ENCODE results near the gene TPSAB1.

Gene TPSAB1

DNA sequence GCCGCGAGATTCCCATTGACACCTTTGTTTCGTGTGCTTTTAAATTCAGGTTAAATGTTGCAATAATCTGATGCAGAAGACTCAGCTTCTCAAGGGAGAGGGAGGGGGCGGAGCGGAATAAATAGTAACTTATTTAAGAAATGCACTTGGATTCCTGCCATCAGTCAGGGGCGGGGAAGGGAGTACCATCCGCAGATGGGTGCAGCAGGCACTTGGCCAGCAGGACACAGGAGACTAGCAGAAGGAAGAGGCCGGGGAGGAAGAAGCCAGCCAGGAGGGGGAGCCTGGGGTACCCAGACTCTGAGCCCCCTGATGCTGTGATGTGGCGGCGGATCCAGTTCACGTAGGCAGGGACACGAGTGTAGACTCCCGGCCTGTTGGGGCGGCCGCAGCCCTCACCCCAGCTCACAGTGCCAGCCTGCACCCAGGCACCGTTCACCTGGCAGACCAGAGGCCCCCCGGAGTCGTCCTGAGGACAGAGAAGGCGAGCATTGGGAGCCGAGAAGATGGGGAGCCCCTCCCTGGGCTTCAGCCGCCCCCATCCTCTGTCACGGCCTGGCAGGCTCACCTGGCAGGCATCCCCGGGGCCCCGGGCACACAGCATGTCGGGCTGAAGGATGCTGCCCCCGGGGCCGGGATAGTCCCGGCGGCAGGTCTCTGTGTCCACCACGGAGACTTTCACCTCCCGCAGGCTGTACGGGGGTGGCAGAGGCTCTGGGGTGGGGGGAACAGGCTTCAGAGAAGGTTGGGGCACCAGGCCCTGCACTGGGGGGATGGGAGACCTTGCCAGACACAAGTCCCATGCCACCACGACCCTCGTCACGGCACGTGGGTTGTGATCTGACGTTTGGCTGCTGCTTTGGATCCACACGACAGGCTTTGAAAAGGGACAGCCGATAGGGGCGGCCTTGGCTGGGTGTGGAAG lies 18.6 kb upstream of the TPSAB1 start:
- Histone ChIP-seq H3K27me3 (ENCODE audit: insufficient read depth, poor library complexity, severe bottlenecking) (peaks cover 5% of the 10 kb centered on the region), H3K27ac (replicated peaks) (no peak overlapping the region), H3K4me3 (replicated peaks; ENCODE audit: insufficient read depth, low read length) (no peak overlapping the region)
- no peak for DNase-seq (ENCODE audit: low read depth in 1 of 2, low spot score in 1 of 2)
- TF ChIP-seq, protein P1, sequence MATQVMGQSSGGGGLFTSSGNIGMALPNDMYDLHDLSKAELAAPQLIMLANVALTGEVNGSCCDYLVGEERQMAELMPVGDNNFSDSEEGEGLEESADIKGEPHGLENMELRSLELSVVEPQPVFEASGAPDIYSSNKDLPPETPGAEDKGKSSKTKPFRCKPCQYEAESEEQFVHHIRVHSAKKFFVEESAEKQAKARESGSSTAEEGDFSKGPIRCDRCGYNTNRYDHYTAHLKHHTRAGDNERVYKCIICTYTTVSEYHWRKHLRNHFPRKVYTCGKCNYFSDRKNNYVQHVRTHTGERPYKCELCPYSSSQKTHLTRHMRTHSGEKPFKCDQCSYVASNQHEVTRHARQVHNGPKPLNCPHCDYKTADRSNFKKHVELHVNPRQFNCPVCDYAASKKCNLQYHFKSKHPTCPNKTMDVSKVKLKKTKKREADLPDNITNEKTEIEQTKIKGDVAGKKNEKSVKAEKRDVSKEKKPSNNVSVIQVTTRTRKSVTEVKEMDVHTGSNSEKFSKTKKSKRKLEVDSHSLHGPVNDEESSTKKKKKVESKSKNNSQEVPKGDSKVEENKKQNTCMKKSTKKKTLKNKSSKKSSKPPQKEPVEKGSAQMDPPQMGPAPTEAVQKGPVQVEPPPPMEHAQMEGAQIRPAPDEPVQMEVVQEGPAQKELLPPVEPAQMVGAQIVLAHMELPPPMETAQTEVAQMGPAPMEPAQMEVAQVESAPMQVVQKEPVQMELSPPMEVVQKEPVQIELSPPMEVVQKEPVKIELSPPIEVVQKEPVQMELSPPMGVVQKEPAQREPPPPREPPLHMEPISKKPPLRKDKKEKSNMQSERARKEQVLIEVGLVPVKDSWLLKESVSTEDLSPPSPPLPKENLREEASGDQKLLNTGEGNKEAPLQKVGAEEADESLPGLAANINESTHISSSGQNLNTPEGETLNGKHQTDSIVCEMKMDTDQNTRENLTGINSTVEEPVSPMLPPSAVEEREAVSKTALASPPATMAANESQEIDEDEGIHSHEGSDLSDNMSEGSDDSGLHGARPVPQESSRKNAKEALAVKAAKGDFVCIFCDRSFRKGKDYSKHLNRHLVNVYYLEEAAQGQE (IDR thresholded peaks at IDR 0.05; ENCODE audit: insufficient replicate concordance, low read depth): no peak
- TF ChIP-seq POLR2AphosphoS5 (IDR thresholded peaks at IDR 0.05; ENCODE audit: low read depth) (no peak), SPI1 (IDR thresholded peaks at IDR 0.05; ENCODE audit: borderline replicate concordance, low read depth) (no peak), GABPA (IDR thresholded peaks at IDR 0.05; ENCODE audit: low read depth) (no peak)
- TF ChIP-seq, protein P2, sequence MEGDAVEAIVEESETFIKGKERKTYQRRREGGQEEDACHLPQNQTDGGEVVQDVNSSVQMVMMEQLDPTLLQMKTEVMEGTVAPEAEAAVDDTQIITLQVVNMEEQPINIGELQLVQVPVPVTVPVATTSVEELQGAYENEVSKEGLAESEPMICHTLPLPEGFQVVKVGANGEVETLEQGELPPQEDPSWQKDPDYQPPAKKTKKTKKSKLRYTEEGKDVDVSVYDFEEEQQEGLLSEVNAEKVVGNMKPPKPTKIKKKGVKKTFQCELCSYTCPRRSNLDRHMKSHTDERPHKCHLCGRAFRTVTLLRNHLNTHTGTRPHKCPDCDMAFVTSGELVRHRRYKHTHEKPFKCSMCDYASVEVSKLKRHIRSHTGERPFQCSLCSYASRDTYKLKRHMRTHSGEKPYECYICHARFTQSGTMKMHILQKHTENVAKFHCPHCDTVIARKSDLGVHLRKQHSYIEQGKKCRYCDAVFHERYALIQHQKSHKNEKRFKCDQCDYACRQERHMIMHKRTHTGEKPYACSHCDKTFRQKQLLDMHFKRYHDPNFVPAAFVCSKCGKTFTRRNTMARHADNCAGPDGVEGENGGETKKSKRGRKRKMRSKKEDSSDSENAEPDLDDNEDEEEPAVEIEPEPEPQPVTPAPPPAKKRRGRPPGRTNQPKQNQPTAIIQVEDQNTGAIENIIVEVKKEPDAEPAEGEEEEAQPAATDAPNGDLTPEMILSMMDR (IDR thresholded peaks at IDR 0.05; ENCODE audit: insufficient read depth, low read length): no peak

DNA sequence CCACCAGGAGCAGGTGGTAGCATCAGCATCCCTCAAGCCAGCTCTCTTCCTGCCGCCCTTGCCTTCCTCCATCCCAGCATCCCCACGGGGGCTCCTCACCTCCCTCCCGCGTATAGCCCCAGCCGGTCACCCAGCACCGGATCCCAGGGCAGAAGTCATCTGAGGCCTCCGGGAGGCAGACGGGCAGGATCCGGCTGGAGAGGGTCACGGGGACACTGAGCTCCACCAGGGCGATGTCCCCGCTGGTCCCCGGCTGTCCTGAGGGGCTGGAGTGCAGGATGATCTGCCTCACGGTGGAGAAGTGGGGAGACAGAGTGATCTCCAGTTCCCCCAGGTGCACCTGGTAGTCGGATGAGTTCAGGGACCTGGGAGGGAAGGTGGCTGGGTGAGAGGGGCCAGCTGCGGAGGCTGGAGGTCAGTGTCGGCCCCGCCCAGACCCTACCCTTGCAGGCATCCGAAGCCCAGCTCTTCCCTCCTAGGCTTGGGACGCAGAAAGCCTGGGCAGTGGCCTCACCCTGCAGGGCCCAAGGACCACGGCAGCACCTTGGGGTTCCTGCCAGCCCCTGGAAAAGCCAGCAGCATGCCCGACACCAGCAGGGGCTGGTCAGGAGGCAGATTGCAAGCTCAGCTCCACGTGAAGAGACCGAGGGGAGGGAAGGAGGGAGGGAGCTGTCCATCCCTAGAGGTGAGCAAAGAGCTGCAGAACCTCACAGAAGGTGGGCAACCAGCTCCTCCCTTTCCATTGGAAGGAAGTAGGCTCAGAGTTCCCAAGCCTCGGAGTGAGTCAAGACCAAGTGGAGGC lies 17.8 kb upstream of the TPSAB1 start:
- Histone ChIP-seq H3K27me3 (ENCODE audit: insufficient read depth, poor library complexity, severe bottlenecking) (peaks cover 5% of the 10 kb centered on the region), H3K27ac (replicated peaks) (no peak overlapping the region), H3K4me3 (replicated peaks; ENCODE audit: insufficient read depth, low read length) (no peak overlapping the region)
- DNase-seq (ENCODE audit: low read depth in 1 of 2, low spot score in 1 of 2): no peak
- TF ChIP-seq, protein P1 (IDR thresholded peaks at IDR 0.05; ENCODE audit: insufficient replicate concordance, low read depth): no peak
- TF ChIP-seq GABPA (IDR thresholded peaks at IDR 0.05; ENCODE audit: low read depth) (no peak), SPI1 (IDR thresholded peaks at IDR 0.05; ENCODE audit: borderline replicate concordance, low read depth) (no peak), POLR2AphosphoS5 (IDR thresholded peaks at IDR 0.05; ENCODE audit: low read depth) (no peak)
- TF ChIP-seq, protein P2 (IDR thresholded peaks at IDR 0.05; ENCODE audit: insufficient read depth, low read length): no peak

DNA sequence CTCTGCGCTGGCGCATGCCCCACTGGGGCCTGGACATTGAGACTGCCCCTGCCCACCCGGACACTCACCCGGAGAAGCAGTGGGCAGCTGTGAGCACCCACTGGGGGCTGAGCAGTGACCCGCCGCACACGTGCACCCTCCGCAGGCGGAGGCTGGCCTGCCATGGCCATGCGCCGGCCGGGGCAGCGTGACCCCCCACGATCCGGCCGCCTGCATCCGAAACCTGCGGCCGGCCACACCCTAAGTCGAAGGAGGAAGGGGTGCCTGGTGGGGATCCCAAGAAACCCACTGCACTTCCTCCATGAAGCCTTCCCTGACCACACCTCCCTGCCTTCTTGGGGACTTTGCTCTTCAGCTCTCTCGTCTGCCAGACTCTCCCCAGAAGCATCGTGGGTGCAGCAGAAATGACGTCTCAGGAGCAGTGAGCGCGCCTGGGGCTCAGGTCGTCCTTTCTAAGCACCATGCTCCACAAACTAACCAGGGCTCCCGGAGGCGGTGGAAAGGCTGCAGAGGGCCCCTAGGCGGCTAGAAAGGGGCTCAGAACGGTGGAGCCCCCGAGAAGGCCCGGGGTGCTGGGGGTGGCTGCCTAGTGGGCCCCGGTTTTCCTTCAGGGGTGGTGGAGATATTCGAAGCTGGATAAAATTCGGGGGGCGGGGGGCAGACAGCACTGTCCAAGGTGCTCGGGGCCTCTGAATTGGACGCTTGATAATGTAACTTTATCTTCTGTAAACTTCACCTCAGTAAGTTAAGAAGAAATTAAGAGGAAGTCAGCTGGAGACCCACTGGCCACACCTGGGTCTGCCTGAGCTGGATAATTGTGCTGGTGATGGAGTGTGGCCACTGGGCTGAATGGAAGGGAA lies 16.9 kb upstream of the TPSAB1 start:
- DNase-seq (ENCODE audit: low read depth in 1 of 2, low spot score in 1 of 2): no peak
- TF ChIP-seq, protein P2 (IDR thresholded peaks at IDR 0.05; ENCODE audit: insufficient read depth, low read length): no peak
- TF ChIP-seq, protein P1 (IDR thresholded peaks at IDR 0.05; ENCODE audit: insufficient replicate concordance, low read depth): no peak
- TF ChIP-seq GABPA (IDR thresholded peaks at IDR 0.05; ENCODE audit: low read depth) (no peak), POLR2AphosphoS5 (IDR thresholded peaks at IDR 0.05; ENCODE audit: low read depth) (no peak), SPI1 (IDR thresholded peaks at IDR 0.05; ENCODE audit: borderline replicate concordance, low read depth) (0 out of 2 replicates have a peak, but pooled peaks have one; percentile 8)
- peaks cover 5% of the 10 kb centered on the region for H3K27me3 ChIP-seq (ENCODE audit: insufficient read depth, poor library complexity, severe bottlenecking)
- H3K27ac ChIP-seq (replicated peaks): no peak overlapping the region
- H3K4me3 ChIP-seq (replicated peaks; ENCODE audit: insufficient read depth, low read length): no peak overlapping the region

Measured in HL-60 (cell line).